ENCODE data around the gene SLC7A14. TPM values are rescaled to one million over a fixed set of nuclear protein-coding genes. Genes with fewer than 3 reads are reported as not detected.

The SLC7A14 gene
- total RNA-seq, 1 experiment from 2014 or later: not detected

DNA sequence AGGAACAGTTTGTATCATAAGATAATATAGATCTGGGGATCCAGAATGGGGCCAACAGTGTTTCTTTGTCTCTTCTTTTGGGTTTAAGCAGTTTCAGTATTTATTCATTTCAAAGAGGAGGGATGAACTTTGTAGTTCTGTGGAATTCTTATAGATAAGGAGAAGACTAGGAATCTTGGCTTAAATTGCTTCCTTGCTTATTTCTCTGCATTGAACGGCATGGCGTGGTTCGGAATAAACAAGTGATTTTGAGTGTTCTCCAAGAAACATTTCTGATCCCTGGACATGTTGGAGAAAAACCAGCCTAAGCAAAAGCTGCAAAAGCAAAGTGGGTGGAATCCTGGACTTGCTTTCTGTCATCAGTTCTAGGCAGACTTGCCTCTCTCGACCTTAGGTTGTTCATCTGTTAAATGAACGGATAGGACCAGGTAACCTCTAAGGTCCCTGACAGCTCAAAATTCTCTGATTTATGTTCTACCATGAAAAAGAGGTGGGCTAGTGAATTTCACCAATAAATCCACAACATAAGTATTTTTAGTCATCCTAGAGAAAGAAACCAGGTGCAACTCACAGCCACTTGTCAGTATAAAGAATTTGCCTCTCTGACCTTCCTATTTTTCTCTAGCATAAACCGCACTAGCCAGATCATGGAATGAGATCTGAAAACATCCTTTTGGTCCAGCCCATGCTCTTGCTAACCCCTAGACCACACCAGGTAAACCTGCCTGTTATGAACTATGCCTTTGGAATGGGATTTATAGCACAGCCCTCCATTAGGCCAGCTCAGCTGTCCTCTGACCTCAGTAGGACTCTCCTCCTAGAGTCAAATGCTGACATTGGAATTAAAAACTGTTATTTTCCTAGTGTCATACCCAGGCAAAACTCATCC, 88.4 kb downstream of the SLC7A14 start:
- Mint-ChIP-seq H3K4me1 (ENCODE audit: insufficient read depth, unreplicated experiment) (peaks cover 6% of the 10 kb centered on the region), H3K9me3 (ENCODE audit: unreplicated experiment) (no peaks in the 10 kb centered on the region), H3K4me3 (ENCODE audit: unreplicated experiment) (no peak overlapping the region), H3K27me3 (ENCODE audit: insufficient read depth, unreplicated experiment) (no peaks in the 10 kb centered on the region), H3K36me3 (ENCODE audit: insufficient read depth, unreplicated experiment) (no peaks in the 10 kb centered on the region), H3K27ac (ENCODE audit: low read depth, unreplicated experiment) (no peak overlapping the region)
- CTCF ChIA-PET: interaction anchor here (0.6 to 9.0 kb wide), 5 partner anchors 11 to 314 kb away, joined by 3 to 85 read pairs (median 3); partner anchors contain the start of gene CLDN11
- TF ChIP-seq, protein P1, sequence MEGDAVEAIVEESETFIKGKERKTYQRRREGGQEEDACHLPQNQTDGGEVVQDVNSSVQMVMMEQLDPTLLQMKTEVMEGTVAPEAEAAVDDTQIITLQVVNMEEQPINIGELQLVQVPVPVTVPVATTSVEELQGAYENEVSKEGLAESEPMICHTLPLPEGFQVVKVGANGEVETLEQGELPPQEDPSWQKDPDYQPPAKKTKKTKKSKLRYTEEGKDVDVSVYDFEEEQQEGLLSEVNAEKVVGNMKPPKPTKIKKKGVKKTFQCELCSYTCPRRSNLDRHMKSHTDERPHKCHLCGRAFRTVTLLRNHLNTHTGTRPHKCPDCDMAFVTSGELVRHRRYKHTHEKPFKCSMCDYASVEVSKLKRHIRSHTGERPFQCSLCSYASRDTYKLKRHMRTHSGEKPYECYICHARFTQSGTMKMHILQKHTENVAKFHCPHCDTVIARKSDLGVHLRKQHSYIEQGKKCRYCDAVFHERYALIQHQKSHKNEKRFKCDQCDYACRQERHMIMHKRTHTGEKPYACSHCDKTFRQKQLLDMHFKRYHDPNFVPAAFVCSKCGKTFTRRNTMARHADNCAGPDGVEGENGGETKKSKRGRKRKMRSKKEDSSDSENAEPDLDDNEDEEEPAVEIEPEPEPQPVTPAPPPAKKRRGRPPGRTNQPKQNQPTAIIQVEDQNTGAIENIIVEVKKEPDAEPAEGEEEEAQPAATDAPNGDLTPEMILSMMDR (IDR thresholded peaks at IDR 0.05; ENCODE audit: unreplicated experiment): no peak
- no TSS peak for BruUV-seq (replicated peaks)
- intact Hi-C loops (cut with micrococcal nuclease): no loop called here
- no peak for DNase-seq (ENCODE audit: unreplicated experiment)
- POLR2A ChIA-PET: interaction anchor here (0.8 kb wide), 1 partner anchor 17 kb away, joined by 3 read pairs; no protein-coding TSS in a partner anchor

- TF ChIP-seq, protein P1 (IDR thresholded peaks at IDR 0.05; ENCODE audit: unreplicated experiment): no peak
- POLR2A ChIA-PET: interaction anchor here (0.6 to 0.8 kb wide), 2 partner anchors 17 to 230 kb away, joined by 3 read pairs; no protein-coding TSS in a partner anchor
- no peak for DNase-seq (ENCODE audit: unreplicated experiment)
- intact Hi-C loops (cut with micrococcal nuclease): no loop called here
- H3K4me1 Mint-ChIP-seq (ENCODE audit: insufficient read depth, unreplicated experiment): peaks cover 2% of the 10 kb centered on the region
- H3K9me3 Mint-ChIP-seq (ENCODE audit: unreplicated experiment): no peaks in the 10 kb centered on the region
- no peak overlapping the region for H3K27ac Mint-ChIP-seq (ENCODE audit: low read depth, unreplicated experiment)
- H3K4me3 Mint-ChIP-seq (ENCODE audit: unreplicated experiment): no peak overlapping the region
- no peaks in the 10 kb centered on the region for H3K27me3 Mint-ChIP-seq (ENCODE audit: insufficient read depth, unreplicated experiment)
- no TSS peak for BruUV-seq (replicated peaks)
- no peaks in the 10 kb centered on the region for H3K36me3 Mint-ChIP-seq (ENCODE audit: insufficient read depth, unreplicated experiment)
- CTCF ChIA-PET: interaction anchor here (0.6 to 9.0 kb wide), 6 partner anchors 10 to 314 kb away, joined by 3 to 85 read pairs (median 3); partner anchors contain the start of gene CLDN11
These were observed 89.1 kb downstream of the SLC7A14 start for GRCh38 chr3:170496868-170497140.

DNA sequence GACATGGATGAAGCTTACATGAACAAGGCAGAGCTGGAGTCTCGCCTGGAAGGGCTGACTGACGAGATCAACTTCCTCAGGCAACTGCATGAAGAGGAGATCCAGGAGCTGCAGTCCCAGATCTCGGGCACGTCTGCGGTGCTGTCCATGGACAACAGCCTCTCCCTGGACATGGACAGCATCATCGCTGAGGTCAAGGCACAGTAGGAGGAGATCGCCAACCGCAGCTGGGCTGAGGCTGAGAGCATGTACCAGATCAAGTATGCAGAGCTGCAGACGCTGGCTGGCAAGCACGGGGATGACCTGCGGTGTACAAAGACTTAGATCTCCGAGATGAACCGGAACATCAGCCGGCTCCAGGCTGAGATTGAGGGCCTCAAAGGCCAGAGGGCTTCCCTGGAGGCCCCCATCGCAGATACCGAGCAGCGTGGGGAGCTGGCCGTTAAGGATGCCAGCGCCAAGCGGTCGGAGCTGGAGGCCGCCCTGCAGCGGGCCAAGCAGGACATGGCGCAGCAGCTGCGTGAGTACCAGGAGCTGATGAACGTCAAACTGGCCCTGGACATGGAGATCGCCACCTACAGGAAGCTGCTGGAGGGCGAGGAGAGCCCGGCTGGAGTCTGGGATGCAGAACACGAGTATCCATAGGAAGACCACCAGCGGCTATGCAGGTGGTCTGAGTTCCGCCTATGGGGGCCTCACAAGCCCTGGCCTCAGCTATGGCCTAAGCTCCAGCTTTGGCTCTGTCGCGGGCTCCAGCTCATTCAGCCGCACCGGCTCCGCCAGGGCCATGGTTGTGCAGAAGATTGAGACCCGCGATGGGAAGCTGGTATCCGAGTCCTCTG, 89.6 kb downstream of the SLC7A14 start:
- Mint-ChIP-seq H3K27ac (ENCODE audit: low read depth, unreplicated experiment) (no peak overlapping the region), H3K4me1 (ENCODE audit: insufficient read depth, unreplicated experiment) (no peaks in the 10 kb centered on the region), H3K36me3 (ENCODE audit: insufficient read depth, unreplicated experiment) (no peaks in the 10 kb centered on the region), H3K27me3 (ENCODE audit: insufficient read depth, unreplicated experiment) (no peaks in the 10 kb centered on the region), H3K9me3 (ENCODE audit: unreplicated experiment) (no peaks in the 10 kb centered on the region), H3K4me3 (ENCODE audit: unreplicated experiment) (no peak overlapping the region)
- intact Hi-C loops (cut with micrococcal nuclease): no loop called here
- no TSS peak for BruUV-seq (replicated peaks)
- DNase-seq (ENCODE audit: unreplicated experiment): no peak
- ChIA-PET CTCF (interaction anchor here (0.6 to 9.0 kb wide), 11 partner anchors 11 to 691 kb away, joined by 3 to 85 read pairs (median 3); partner anchors contain the start of gene CLDN11), POLR2A (interaction anchor here (0.6 kb wide), 1 partner anchor 230 kb away, joined by 3 read pairs; no protein-coding TSS in a partner anchor)
- TF ChIP-seq, protein P1 (IDR thresholded peaks at IDR 0.05; ENCODE audit: unreplicated experiment): no peak

DNA sequence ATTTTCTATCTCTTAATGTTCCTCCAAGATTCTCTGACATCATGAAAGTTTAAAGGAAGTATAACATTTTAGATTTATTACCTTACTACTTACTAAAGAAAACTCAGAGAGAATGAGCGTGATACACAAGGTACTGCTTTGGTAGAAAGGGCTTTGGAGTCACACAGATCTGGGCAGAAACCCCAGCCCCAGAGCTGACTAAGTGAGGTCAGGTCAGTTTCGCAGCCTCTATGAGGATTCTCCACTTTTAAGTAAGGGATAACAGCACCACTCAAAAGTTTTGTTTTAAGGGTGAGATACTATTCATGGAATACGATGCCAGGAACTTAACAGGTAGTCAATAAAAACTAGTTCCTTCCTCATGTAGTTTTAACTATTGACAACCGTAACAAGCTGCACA, 91.1 kb downstream of the SLC7A14 start:
- no peak overlapping the region for H3K4me3 Mint-ChIP-seq (ENCODE audit: unreplicated experiment)
- H3K27ac Mint-ChIP-seq (ENCODE audit: low read depth, unreplicated experiment): no peak overlapping the region
- CTCF ChIA-PET: interaction anchor here (1.0 to 9.0 kb wide), 4 partner anchors 9 to 317 kb away, joined by 3 to 85 read pairs (median 7); partner anchors contain the start of gene CLDN11
- intact Hi-C loops (cut with micrococcal nuclease): no loop called here
- H3K9me3 Mint-ChIP-seq (ENCODE audit: unreplicated experiment): no peaks in the 10 kb centered on the region
- BruUV-seq (replicated peaks): no TSS peak
- no peak for DNase-seq (ENCODE audit: unreplicated experiment)
- POLR2A ChIA-PET: interaction anchor here (0.6 kb wide), 1 partner anchor 160 kb away, joined by 3 read pairs; no protein-coding TSS in a partner anchor
- H3K27me3 Mint-ChIP-seq (ENCODE audit: insufficient read depth, unreplicated experiment): no peaks in the 10 kb centered on the region
- no peaks in the 10 kb centered on the region for H3K36me3 Mint-ChIP-seq (ENCODE audit: insufficient read depth, unreplicated experiment)
- no peaks in the 10 kb centered on the region for H3K4me1 Mint-ChIP-seq (ENCODE audit: insufficient read depth, unreplicated experiment)
- TF ChIP-seq, protein P1 (IDR thresholded peaks at IDR 0.05; ENCODE audit: unreplicated experiment): no peak
